WTC11 (cell line): Measurements from ENCODE around the gene PAN2. TPM values are rescaled to one million over a fixed set of nuclear protein-coding genes. Genes with fewer than 3 reads are reported as not detected.
A peak's percentile ranks its signal among the peaks of the same experiment; 100 is the strongest.

Experiments
- ATAC-seq: fragments of 200-7000 bp; cut with Tn5 transposase; 2 replicates; pipeline ENCODE4 v1.10.0; 2021; ENCODE audit warnings: mild to moderate bottlenecking, moderate library complexity
- CTCF ChIA-PET: fragments of 300-600 bp; sonication (Branson Sonifier 250); formaldehyde crosslinking; loops from one replicate; lab custom pipeline; 2021; ENCODE audit warnings: antibody characterized with exemption; lab: Charles Lee
- POLR2A ChIA-PET: fragments of 350-600 bp; sonication (Branson Sonifier 250); formaldehyde crosslinking; loops from one replicate; lab custom pipeline; 2021; ENCODE audit warnings: antibody characterized with exemption; lab: Charles Lee
- DNase-seq: peaks from one replicate; pipeline ENCODE4 v3.0.0; 2021; ENCODE audit warnings: low spot score
- H3K27ac Mint-ChIP-seq: 2 replicates; pipeline ENCODE4 v1.8.0; 2021; ENCODE audit warnings: mixed read lengths
- H3K27me3 Mint-ChIP-seq: 2 replicates; pipeline ENCODE4 v1.8.0; 2021; ENCODE audit warnings: low read depth, mild to moderate bottlenecking, moderate library complexity, mixed read lengths
- H3K36me3 Mint-ChIP-seq: 2 replicates; pipeline ENCODE4 v1.8.0; 2021; ENCODE audit warnings: mixed read lengths
- H3K4me1 Mint-ChIP-seq: 2 replicates; pipeline ENCODE4 v1.8.0; 2022; ENCODE audit warnings: mixed read lengths
- H3K4me3 Mint-ChIP-seq: 2 replicates; pipeline ENCODE4 v1.8.0; 2021; ENCODE audit warnings: mild to moderate bottlenecking, moderate library complexity, mixed read lengths
- H3K9me3 Mint-ChIP-seq: 2 replicates; pipeline ENCODE4 v1.8.0; 2021; ENCODE audit warnings: mixed read lengths
- ARID4B ChIP-seq: sonication (generic); formaldehyde crosslinking; IDR thresholded peaks from 2 replicates; pipeline ENCODE4 v1.8.0; 2023; ENCODE audit warnings: missing genetic modification reagents, mild to moderate bottlenecking, borderline replicate concordance
- ATF1 ChIP-seq: sonication (generic); formaldehyde crosslinking; IDR thresholded peaks from 2 replicates; pipeline ENCODE4 v1.8.1; 2023; ENCODE audit warnings: mild to moderate bottlenecking, moderate library complexity, missing genetic modification reagents
- ATF3 ChIP-seq: sonication (generic); formaldehyde crosslinking; conservative IDR thresholded peaks from 2 replicates; pipeline ENCODE4 v1.8.1; 2022; ENCODE audit warnings: mild to moderate bottlenecking, missing genetic modification reagents
- CBFB ChIP-seq: sonication (generic); formaldehyde crosslinking; IDR thresholded peaks from 2 replicates; pipeline ENCODE4 v1.8.1; 2022; ENCODE audit warnings: mild to moderate bottlenecking, low read depth, missing genetic modification reagents
- ESRRA ChIP-seq: sonication (generic); formaldehyde crosslinking; IDR thresholded peaks from 2 replicates; pipeline ENCODE4 v1.8.1; 2022; ENCODE audit warnings: mild to moderate bottlenecking, missing genetic modification reagents, borderline replicate concordance
- FOXJ3 ChIP-seq: sonication (generic); formaldehyde crosslinking; IDR thresholded peaks from 2 replicates; pipeline ENCODE4 v1.9.0; 2021; ENCODE audit warnings: missing genetic modification reagents, mild to moderate bottlenecking, borderline replicate concordance
- GABPB1 ChIP-seq: sonication (generic); formaldehyde crosslinking; IDR thresholded peaks from 2 replicates; pipeline ENCODE4 v1.8.1; 2023; ENCODE audit warnings: mild to moderate bottlenecking, missing genetic modification reagents
- MLX ChIP-seq: sonication (generic); formaldehyde crosslinking; IDR thresholded peaks from 2 replicates; pipeline ENCODE4 v1.8.1; 2023; ENCODE audit warnings: mild to moderate bottlenecking, missing genetic modification reagents, moderate library complexity
- NFE2L1 ChIP-seq: sonication (generic); formaldehyde crosslinking; IDR thresholded peaks from 2 replicates; pipeline ENCODE4 v1.8.1; 2023; ENCODE audit warnings: missing genetic modification reagents
- PRDM15 ChIP-seq: sonication (generic); formaldehyde crosslinking; IDR thresholded peaks from 2 replicates; pipeline ENCODE4 v1.8.0; 2022; ENCODE audit warnings: missing genetic modification reagents
- SP1 ChIP-seq: sonication (generic); formaldehyde crosslinking; conservative IDR thresholded peaks from 2 replicates; pipeline ENCODE4 v1.8.1; 2022; ENCODE audit warnings: missing genetic modification reagents
- STAT6 ChIP-seq: sonication (generic); formaldehyde crosslinking; conservative IDR thresholded peaks from 2 replicates; pipeline ENCODE4 v1.8.1; 2023; ENCODE audit warnings: mild to moderate bottlenecking, low read depth, missing genetic modification reagents, moderate library complexity
- TCF7 ChIP-seq: sonication (generic); formaldehyde crosslinking; IDR thresholded peaks from 2 replicates; pipeline ENCODE4 v1.8.0; 2022; ENCODE audit warnings: mild to moderate bottlenecking, low read depth, missing genetic modification reagents, moderate library complexity
- TEAD1 ChIP-seq: sonication (generic); formaldehyde crosslinking; IDR thresholded peaks from 2 replicates; pipeline ENCODE4 v1.8.0; 2022; ENCODE audit warnings: mild to moderate bottlenecking, missing genetic modification reagents
- USF1 ChIP-seq: sonication (generic); formaldehyde crosslinking; IDR thresholded peaks from 2 replicates; pipeline ENCODE4 v1.8.0; 2022; ENCODE audit warnings: mild to moderate bottlenecking, missing genetic modification reagents
- USF2 ChIP-seq: sonication (generic); formaldehyde crosslinking; IDR thresholded peaks from 2 replicates; pipeline ENCODE4 v1.8.1; 2023; ENCODE audit warnings: mild to moderate bottlenecking, missing genetic modification reagents, moderate library complexity
- ZNF138 ChIP-seq: sonication (generic); formaldehyde crosslinking; conservative IDR thresholded peaks from 2 replicates; pipeline ENCODE4 v1.8.1; 2022; ENCODE audit warnings: mild to moderate bottlenecking, moderate library complexity, missing genetic modification reagents
- ZNF281 ChIP-seq: sonication (generic); formaldehyde crosslinking; IDR thresholded peaks from 2 replicates; pipeline ENCODE4 v1.8.0; 2023; ENCODE audit warnings: mild to moderate bottlenecking, missing genetic modification reagents
- total RNA-seq: library from RNA; stranded (reverse); gene quantifications from 3 replicates; pipeline ENCODE4 v1.2.3, GENCODE V29; 2021

Gene PAN2
- total RNA-seq, 1 experiment from 2014 or later: 46.7 TPM

- ChIA-PET CTCF (interaction anchor here (0.6 to 4.5 kb wide), 27 partner anchors 15 to 321 kb away, joined by 3 to 59 read pairs (median 5); partner anchors contain the start of genes COQ10A, CS, IL23A and PA2G4), POLR2A (interaction anchor here (0.5 to 2.5 kb wide), 22 partner anchors 11 to 364 kb away, joined by 3 to 24 read pairs (median 4); partner anchors contain the start of genes ESYT1, IL23A, PA2G4 and RNF41)
- DNase-seq: peak; percentile 97
- ATAC-seq: peak; percentile 94
- Mint-ChIP-seq H3K4me1 (peaks cover 8% of the 10 kb centered on the region), H3K27ac (peak within 1 kb of the TSS; percentile 99), H3K27me3 (no peaks in the 10 kb centered on the region), H3K4me3 (peak within 1 kb of the TSS; percentile 98), H3K36me3 (peaks cover 24% of the 10 kb centered on the region), H3K9me3 (no peaks in the 10 kb centered on the region)
- no peak for TF ChIP-seq PRDM15 (CRISPR knock-in tag)
- peak; percentile 94; the same call in 1 of the 2 replicates for TF ChIP-seq ARID4B (CRISPR knock-in tag)
- TF ChIP-seq TEAD1 (CRISPR knock-in tag): 0 out of 2 replicates have a peak, but pooled peaks have one; percentile 41
- TF ChIP-seq CBFB: 0 out of 2 replicates have a peak, but pooled peaks have one; percentile 47
- no peak for TF ChIP-seq ZNF281 (CRISPR knock-in tag)
- 0 out of 2 replicates have a peak, but pooled peaks have one; percentile 72 for TF ChIP-seq ZNF138
- no peak for TF ChIP-seq ATF1 (CRISPR knock-in tag)
- peak; percentile 11; the same call in 1 of the 2 replicates for TF ChIP-seq NFE2L1
- TF ChIP-seq USF2 (CRISPR knock-in tag): peak; percentile 90
- peak; percentile 90 for TF ChIP-seq USF1 (CRISPR knock-in tag)
- TF ChIP-seq MLX: no peak
- no peak for TF ChIP-seq STAT6 (CRISPR knock-in tag)
- no peak for TF ChIP-seq ATF3 (CRISPR knock-in tag)
- no peak for TF ChIP-seq TCF7 (CRISPR knock-in tag)
- TF ChIP-seq GABPB1 (CRISPR knock-in tag): peak; percentile 64
- peak; percentile 62 for TF ChIP-seq SP1
- 0 out of 2 replicates have a peak, but pooled peaks have one; percentile 40 for TF ChIP-seq ESRRA (CRISPR knock-in tag)
- no peak for TF ChIP-seq FOXJ3 (CRISPR knock-in tag)
These were observed 18.0 kb downstream of the PAN2 start, which contains the start of gene CNPY2 for GRCh38 chr12:56315622-56316473. CNPY2 (minus strand) TSS chr12:56315988; CDS start chr12:56315217, 771 bp downstream.
